ENCODE measurements around the gene HSBP1.

HSBP1 gene

DNA sequence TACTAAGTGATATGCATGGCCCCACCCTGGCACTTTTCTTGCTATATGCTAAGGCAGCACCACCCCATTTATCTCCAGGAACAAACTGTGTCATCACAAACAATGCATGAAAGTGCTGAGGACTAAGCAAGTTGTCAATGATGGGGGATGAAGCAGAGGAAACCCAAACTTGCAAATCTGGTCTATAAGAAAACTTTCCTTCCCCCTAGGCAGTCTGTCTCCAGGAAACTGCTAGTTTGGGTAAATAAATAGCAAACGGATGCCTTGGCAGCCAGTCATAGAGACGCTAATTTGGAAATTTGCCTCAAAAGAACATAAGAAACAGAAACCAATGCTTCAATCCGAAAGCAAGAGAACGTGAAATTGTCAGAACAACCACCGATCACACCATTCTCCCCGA lies 5.6 kb upstream of the HSBP1 start:
- TF ChIP-seq, protein P1, sequence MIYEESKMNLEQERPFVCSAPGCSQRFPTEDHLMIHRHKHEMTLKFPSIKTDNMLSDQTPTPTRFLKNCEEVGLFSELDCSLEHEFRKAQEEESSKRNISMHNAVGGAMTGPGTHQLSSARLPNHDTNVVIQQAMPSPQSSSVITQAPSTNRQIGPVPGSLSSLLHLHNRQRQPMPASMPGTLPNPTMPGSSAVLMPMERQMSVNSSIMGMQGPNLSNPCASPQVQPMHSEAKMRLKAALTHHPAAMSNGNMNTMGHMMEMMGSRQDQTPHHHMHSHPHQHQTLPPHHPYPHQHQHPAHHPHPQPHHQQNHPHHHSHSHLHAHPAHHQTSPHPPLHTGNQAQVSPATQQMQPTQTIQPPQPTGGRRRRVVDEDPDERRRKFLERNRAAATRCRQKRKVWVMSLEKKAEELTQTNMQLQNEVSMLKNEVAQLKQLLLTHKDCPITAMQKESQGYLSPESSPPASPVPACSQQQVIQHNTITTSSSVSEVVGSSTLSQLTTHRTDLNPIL (CRISPR knock-in tag; IDR thresholded peaks at IDR 0.05; ENCODE audit: low read depth): no peak
- TF ChIP-seq GLIS3 (CRISPR knock-in tag; IDR thresholded peaks at IDR 0.05) (no peak), CSRNP3 (CRISPR knock-in tag; IDR thresholded peaks at IDR 0.05) (no peak), RARB (CRISPR knock-in tag; IDR thresholded peaks at IDR 0.05) (no peak), BACH2 (CRISPR knock-in tag; IDR thresholded peaks at IDR 0.05; ENCODE audit: borderline replicate concordance) (no peak)
- peak; percentile 56 for ATAC-seq

DNA sequence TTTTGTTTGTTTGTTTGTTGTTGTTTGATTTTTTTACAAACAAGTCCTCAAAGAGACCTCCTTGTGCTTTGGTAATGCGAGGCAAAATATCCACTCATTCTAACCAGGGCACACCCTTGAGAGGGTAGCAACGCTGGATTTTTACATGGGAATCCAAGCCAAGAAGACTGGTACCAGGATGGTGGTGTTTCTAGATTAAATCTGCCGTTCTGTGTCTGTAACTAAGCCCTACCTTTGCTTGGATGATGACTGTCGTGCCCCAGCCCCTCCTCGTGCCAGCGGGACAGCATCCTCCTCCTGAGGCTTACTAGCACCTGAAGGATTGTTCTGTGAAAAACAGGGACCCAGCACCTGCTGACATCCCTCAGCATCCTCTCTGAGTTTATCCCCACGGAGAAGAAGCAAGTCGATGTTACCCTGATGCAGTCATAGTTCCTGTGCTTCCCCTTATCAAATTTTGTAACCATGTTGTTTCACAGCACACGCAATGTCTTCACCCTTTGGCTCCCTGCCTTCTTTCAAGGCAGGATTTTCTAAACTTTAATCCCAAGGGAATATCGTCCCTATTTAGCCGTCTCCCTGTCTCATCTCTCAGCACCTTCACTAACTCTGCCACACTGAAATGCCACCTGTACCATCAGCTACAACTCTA lies 5.1 kb upstream of the HSBP1 start:
- TF ChIP-seq ZFP3 (CRISPR knock-in tag; IDR thresholded peaks at IDR 0.05) (no peak), ISL1 (CRISPR knock-in tag; IDR thresholded peaks at IDR 0.05) (no peak), TOX (CRISPR knock-in tag; IDR thresholded peaks at IDR 0.05; ENCODE audit: borderline replicate concordance) (no peak), ARNTL (CRISPR knock-in tag; IDR thresholded peaks at IDR 0.05; ENCODE audit: borderline replicate concordance, low read depth) (no peak), PPARA (CRISPR knock-in tag; IDR thresholded peaks at IDR 0.05; ENCODE audit: borderline replicate concordance) (no peak), ZNF8 (CRISPR knock-in tag; IDR thresholded peaks at IDR 0.05) (no peak), SNAI2 (CRISPR knock-in tag; IDR thresholded peaks at IDR 0.05) (no peak), TCF4 (CRISPR knock-in tag; IDR thresholded peaks at IDR 0.05; ENCODE audit: borderline replicate concordance) (no peak), ZFP30 (CRISPR knock-in tag; IDR thresholded peaks at IDR 0.05) (no peak), BACH2 (CRISPR knock-in tag; IDR thresholded peaks at IDR 0.05; ENCODE audit: borderline replicate concordance) (no peak), TSHZ2 (CRISPR knock-in tag; IDR thresholded peaks at IDR 0.05) (no peak), CSRNP3 (CRISPR knock-in tag; IDR thresholded peaks at IDR 0.05) (no peak), OSR1 (CRISPR knock-in tag; IDR thresholded peaks at IDR 0.05) (no peak), ZNF70 (CRISPR knock-in tag; IDR thresholded peaks at IDR 0.05) (no peak), RARB (CRISPR knock-in tag; IDR thresholded peaks at IDR 0.05) (no peak), ESRRG (CRISPR knock-in tag; IDR thresholded peaks at IDR 0.05) (no peak), CSDC2 (CRISPR knock-in tag; IDR thresholded peaks at IDR 0.05) (no peak)
- TF ChIP-seq, protein P2, sequence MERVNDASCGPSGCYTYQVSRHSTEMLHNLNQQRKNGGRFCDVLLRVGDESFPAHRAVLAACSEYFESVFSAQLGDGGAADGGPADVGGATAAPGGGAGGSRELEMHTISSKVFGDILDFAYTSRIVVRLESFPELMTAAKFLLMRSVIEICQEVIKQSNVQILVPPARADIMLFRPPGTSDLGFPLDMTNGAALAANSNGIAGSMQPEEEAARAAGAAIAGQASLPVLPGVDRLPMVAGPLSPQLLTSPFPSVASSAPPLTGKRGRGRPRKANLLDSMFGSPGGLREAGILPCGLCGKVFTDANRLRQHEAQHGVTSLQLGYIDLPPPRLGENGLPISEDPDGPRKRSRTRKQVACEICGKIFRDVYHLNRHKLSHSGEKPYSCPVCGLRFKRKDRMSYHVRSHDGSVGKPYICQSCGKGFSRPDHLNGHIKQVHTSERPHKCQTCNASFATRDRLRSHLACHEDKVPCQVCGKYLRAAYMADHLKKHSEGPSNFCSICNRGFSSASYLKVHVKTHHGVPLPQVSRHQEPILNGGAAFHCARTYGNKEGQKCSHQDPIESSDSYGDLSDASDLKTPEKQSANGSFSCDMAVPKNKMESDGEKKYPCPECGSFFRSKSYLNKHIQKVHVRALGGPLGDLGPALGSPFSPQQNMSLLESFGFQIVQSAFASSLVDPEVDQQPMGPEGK (CRISPR knock-in tag; IDR thresholded peaks at IDR 0.05; ENCODE audit: borderline replicate concordance): no peak
- TF ChIP-seq, protein P3, sequence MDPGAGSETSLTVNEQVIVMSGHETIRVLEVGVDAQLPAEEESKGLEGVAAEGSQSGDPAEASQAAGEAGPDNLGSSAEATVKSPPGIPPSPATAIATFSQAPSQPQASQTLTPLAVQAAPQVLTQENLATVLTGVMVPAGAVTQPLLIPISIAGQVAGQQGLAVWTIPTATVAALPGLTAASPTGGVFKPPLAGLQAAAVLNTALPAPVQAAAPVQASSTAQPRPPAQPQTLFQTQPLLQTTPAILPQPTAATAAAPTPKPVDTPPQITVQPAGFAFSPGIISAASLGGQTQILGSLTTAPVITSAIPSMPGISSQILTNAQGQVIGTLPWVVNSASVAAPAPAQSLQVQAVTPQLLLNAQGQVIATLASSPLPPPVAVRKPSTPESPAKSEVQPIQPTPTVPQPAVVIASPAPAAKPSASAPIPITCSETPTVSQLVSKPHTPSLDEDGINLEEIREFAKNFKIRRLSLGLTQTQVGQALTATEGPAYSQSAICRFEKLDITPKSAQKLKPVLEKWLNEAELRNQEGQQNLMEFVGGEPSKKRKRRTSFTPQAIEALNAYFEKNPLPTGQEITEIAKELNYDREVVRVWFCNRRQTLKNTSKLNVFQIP (CRISPR knock-in tag; IDR thresholded peaks at IDR 0.05; ENCODE audit: borderline replicate concordance, low read depth): no peak
- TF ChIP-seq, protein P1 (CRISPR knock-in tag; IDR thresholded peaks at IDR 0.05; ENCODE audit: low read depth): no peak

More for the DNA sequence above, 5.1 kb upstream of the HSBP1 start:
- ATAC-seq: peak; percentile 18; the same call in 1 of the 3 replicates

Measured in SK-N-SH treated with all-trans-retinoic acid at 6 μM for 48 hours (cell line).